ENCODE results near the gene FAM13A.

- TF ChIP-seq CEBPB (IDR thresholded peaks at IDR 0.05; ENCODE audit: low read depth, low read length): no peak
- no peak for TF ChIP-seq MXI1 (IDR thresholded peaks at IDR 0.05; ENCODE audit: borderline replicate concordance, low read depth, low read length)
- no peak for TF ChIP-seq CTCF (conservative IDR thresholded peaks at IDR 0.05; ENCODE audit: low read depth, low read length)
- TF ChIP-seq POLR2A (IDR thresholded peaks at IDR 0.05; ENCODE audit: low read depth, low read length): no peak
- TF ChIP-seq USF2 (IDR thresholded peaks at IDR 0.05; ENCODE audit: low read depth, low read length): no peak
Measured at GRCh38 chr4:88758264-88758663, 298.7 kb downstream of the FAM13A start.

Data from IMR-90 (cell line).